ENCODE measurements around the gene FLT3. TPM values are rescaled to one million over a fixed set of nuclear protein-coding genes. Genes with fewer than 3 reads are reported as not detected.

Gene FLT3
- total and polyA plus RNA-seq, 10 of the 15 experiments (the other 5 are each of a cell fraction or from before 2014, with no cell fraction given), result 0.04 to 0.19 (median 0.11) TPM; not detected in 1

DNA sequence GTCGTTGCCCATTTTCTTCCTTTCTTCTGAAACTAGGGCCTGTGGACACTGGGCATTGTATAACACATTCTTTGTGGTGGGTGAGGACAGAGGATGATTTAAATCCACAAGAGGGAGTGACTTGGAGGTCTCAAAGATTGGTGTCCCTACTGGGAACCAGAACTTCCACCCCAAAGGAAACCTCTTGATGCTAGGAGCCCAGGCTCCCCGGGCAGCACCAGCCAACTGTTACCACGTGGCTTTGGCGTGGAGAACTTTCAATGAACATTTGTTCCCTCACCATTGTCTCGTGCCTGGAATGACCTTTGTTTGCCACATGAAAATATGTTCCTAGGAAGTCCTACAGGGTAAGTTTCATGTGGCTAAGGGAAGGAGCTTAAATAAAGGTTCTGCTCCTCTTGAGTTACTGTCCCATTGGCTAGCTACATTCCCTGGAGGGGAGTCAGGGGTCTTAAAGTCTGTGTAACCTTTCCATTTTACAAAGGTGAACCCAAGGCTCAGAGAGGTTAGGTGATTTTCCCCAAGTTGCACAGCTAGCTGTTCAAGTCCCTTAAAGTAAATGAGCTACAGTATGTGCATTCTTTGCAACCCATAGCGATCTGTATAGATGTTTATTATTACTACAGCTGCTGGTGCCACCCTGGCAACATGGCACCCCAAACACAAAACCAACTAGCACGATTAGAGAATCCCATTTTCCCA, 126.3 kb downstream of the FLT3 start:
- Histone ChIP-seq H3K9me3 (replicated peaks; ENCODE audit: control insufficient read depth, insufficient read depth, low read length) (no peaks in the 10 kb centered on the region), H3K4me3 (no peak overlapping the region), H3K36me3 (ENCODE audit: control insufficient read depth in 2 of 2, insufficient read depth in 2 of 2, low read length in 1 of 2) (no peaks in the 10 kb centered on the region), H3K4me2 (ENCODE audit: control insufficient read depth, insufficient read depth) (no peak overlapping the region), H3K79me2 (ENCODE audit: control insufficient read depth, insufficient read depth, low read length) (no peaks in the 10 kb centered on the region), H3K27ac (ENCODE audit: control insufficient read depth, insufficient read depth) (no peak overlapping the region), H3K4me1 (ENCODE audit: control insufficient read depth, insufficient read depth, low read length) (no peaks in the 10 kb centered on the region), H3K27me3 (replicated peaks in 1 of 2; ENCODE audit: control insufficient read depth in 2 of 2, insufficient read depth in 2 of 2, low read length in 1 of 2) (peaks cover 17 to 37% of the 10 kb centered on the region in 2 experiments), H4K20me1 (ENCODE audit: control insufficient read depth, insufficient read depth) (no peaks in the 10 kb centered on the region), H2AFZ (ENCODE audit: control insufficient read depth, low read depth, low read length) (no peak overlapping the region), H3K9ac (ENCODE audit: control insufficient read depth, insufficient read depth, low read length) (no peak overlapping the region)
- no peak for FAIRE-seq
- POLR2A ChIA-PET, result no interaction called here
- CTCF ChIA-PET, result interaction anchor here (1.0 to 1.2 kb wide), 3 partner anchors 10 to 145 kb away, joined by 3 to 8 read pairs (median 3); no protein-coding TSS in a partner anchor
- DNase-seq (ENCODE audit: low read depth, low spot score), result no peak
- no TSS peak for BruUV-seq (replicated peaks)
- SMC1A ChIA-PET (ENCODE audit: uncharacterized antibody, unreplicated experiment), result interaction anchor here (0.7 to 1.7 kb wide), 5 partner anchors 8 to 552 kb away, joined by 3 to 4 read pairs (median 3); no protein-coding TSS in a partner anchor
- TF ChIP-seq MTA2 (IDR thresholded peaks at IDR 0.05; ENCODE audit: low read depth), result no peak
- no peak for TF ChIP-seq MTA3 (IDR thresholded peaks at IDR 0.05; ENCODE audit: borderline replicate concordance, low read length)
- TF ChIP-seq E2F4 (IDR thresholded peaks at IDR 0.05; ENCODE audit: low read depth, low read length), result no peak
- no peak for TF ChIP-seq YBX1 (IDR thresholded peaks at IDR 0.05)
- TF ChIP-seq TCF3 (IDR thresholded peaks at IDR 0.05; ENCODE audit: borderline replicate concordance, insufficient read depth, low read depth, low read length), result no peak
- TF ChIP-seq, protein P1, sequence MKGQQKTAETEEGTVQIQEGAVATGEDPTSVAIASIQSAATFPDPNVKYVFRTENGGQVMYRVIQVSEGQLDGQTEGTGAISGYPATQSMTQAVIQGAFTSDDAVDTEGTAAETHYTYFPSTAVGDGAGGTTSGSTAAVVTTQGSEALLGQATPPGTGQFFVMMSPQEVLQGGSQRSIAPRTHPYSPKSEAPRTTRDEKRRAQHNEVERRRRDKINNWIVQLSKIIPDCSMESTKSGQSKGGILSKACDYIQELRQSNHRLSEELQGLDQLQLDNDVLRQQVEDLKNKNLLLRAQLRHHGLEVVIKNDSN (IDR thresholded peaks at IDR 0.05; ENCODE audit: borderline replicate concordance, extremely low read length, insufficient read depth, low read depth, low read length), result no peak
- TF ChIP-seq SUZ12 (IDR thresholded peaks at IDR 0.05; ENCODE audit: unreplicated experiment), result no peak
- TF ChIP-seq BMI1 (IDR thresholded peaks at IDR 0.05; ENCODE audit: borderline replicate concordance), result no peak
- no peak for TF ChIP-seq NR2F1 (conservative IDR thresholded peaks at IDR 0.05)
- TF ChIP-seq PAX5 (IDR thresholded peaks at IDR 0.05; ENCODE audit: borderline replicate concordance, low read depth, low read length), result no peak
- TF ChIP-seq RELA (IDR thresholded peaks at IDR 0.05; ENCODE audit: borderline replicate concordance, partially characterized antibody), result no peak
- TF ChIP-seq EGR1 (IDR thresholded peaks at IDR 0.05; ENCODE audit: borderline replicate concordance in 1 of 2, low read depth in 2 of 2, low read length in 2 of 2), result no peak
- 3% methylated on average over 7 of the region's 7 CpGs for WGBS (ENCODE audit: insufficient coverage, insufficient replicate concordance, low lambda C conversion rate, missing lambda C conversion rate)
- RAD21 ChIA-PET (ENCODE audit: unreplicated experiment), result no interaction called here
- ATAC-seq, result no peak
- in situ Hi-C loops (cut with MboI) (no loop called here), intact Hi-C loops (cut with micrococcal nuclease; ENCODE audit: unreplicated experiment) (no loop called here)
